Fibroblast of lung (primary cell): Measurements from ENCODE around the gene TMEM121B. TPM values are rescaled to one million over a fixed set of nuclear protein-coding genes. Genes with fewer than 3 reads are reported as not detected.

Experiments used
- DNase-seq, 2 donors: peaks; one replicate each; pipeline versions ENCODE4 v3.0.0 to v3.0.0-alpha.2; 2010; ENCODE audit warnings: low read depth in 2 of 2
- H2AFZ ChIP-seq: 2 replicates; pipeline ENCODE4 v1.5.1; 2012; ENCODE audit warnings: low read length, control low read depth, inconsistent platforms
- H3K27ac ChIP-seq: 2 replicates; pipeline ENCODE4 v1.5.1; 2011; ENCODE audit warnings: low read length, control low read depth; ENCODE audit not compliant: insufficient read depth
- H3K27me3 ChIP-seq: 2 replicates; pipeline ENCODE4 v1.5.1; 2011; ENCODE audit warnings: mild to moderate bottlenecking, low read length; ENCODE audit not compliant: control insufficient read depth, insufficient read depth
- H3K36me3 ChIP-seq: 2 replicates; pipeline ENCODE4 v1.5.1; 2011; ENCODE audit warnings: low read length; ENCODE audit not compliant: control insufficient read depth, insufficient read depth
- H3K4me1 ChIP-seq: 2 replicates; pipeline ENCODE4 v1.5.1; 2011; ENCODE audit warnings: low read length; ENCODE audit not compliant: control insufficient read depth, insufficient read depth; ENCODE audit errors: extremely low read depth
- H3K4me2 ChIP-seq: 2 replicates; pipeline ENCODE4 v1.5.1; 2011; ENCODE audit warnings: low read length, control low read depth; ENCODE audit not compliant: insufficient read depth; ENCODE audit errors: extremely low read depth
- H3K4me3 ChIP-seq, 4 experiments: fragments of 200-600 bp in 1 of 4; sonication (generic) in 1 of 4; replicated peaks in 1 of 4; 2 replicates each; pipeline ENCODE4 v1.5.1; 2011 to 2016; ENCODE audit warnings: low read length in 4 of 4, low read depth in 3 of 4, mild to moderate bottlenecking in 3 of 4, control low read depth in 2 of 4, inconsistent platforms in 1 of 4, mixed read lengths in 1 of 4; ENCODE audit not compliant: insufficient read depth in 1 of 4; ENCODE audit errors: control extremely low read depth in 1 of 4
- H3K79me2 ChIP-seq: 2 replicates; pipeline ENCODE4 v1.5.1; 2012; ENCODE audit warnings: mild to moderate bottlenecking, low read length, inconsistent platforms; ENCODE audit not compliant: control insufficient read depth, insufficient read depth
- H3K9ac ChIP-seq: 2 replicates; pipeline ENCODE4 v1.5.1; 2011; ENCODE audit warnings: mild to moderate bottlenecking, low read length, control low read depth; ENCODE audit not compliant: insufficient read depth
- H3K9me3 ChIP-seq: 2 replicates; pipeline ENCODE4 v1.5.1; 2012; ENCODE audit warnings: low read depth, low read length; ENCODE audit not compliant: control insufficient read depth, insufficient read depth
- H4K20me1 ChIP-seq: 2 replicates; pipeline ENCODE4 v1.5.1; 2011; ENCODE audit warnings: low read length; ENCODE audit not compliant: control insufficient read depth, insufficient read depth; ENCODE audit errors: extremely low read depth
- EZH2 ChIP-seq: IDR thresholded peaks from 2 replicates; pipeline ENCODE4 v1.5.1; 2012; ENCODE audit warnings: low read length, control low read depth, mild to moderate bottlenecking; ENCODE audit errors: missing control alignments
- polyA plus RNA-seq, 2 donors: library from polyadenylated mRNA; depleted of rRNA in 1 of 2; stranded (reverse) in 1 of 2; unstranded in 1 of 2; fragments of >200 nt; gene quantifications; 2 replicates each; pipeline ENCODE4 v1.2.1, GENCODE V29; 2011 to 2012; ENCODE audit warnings: missing spikeins in 1 of 2
- total RNA-seq: library from RNA; depleted of rRNA; stranded (reverse); fragments of >200 nt; gene quantifications from 2 replicates; pipeline ENCODE4 v1.2.1, GENCODE V29; 2014
- TF ChIP-seq, protein P1 (sequence below), 2 donors: IDR thresholded peaks in 1 of 2; conservative IDR thresholded peaks in 1 of 2; 1 replicate in 1 of 2; 2 replicates in 1 of 2; pipeline ENCODE4 v1.5.1; 2011 to 2012; ENCODE audit warnings: low read length in 2 of 2, control low read depth in 1 of 2, inconsistent platforms in 1 of 2, low read depth in 1 of 2, mild to moderate bottlenecking in 1 of 2

Gene TMEM121B
- total and polyA plus RNA-seq, 2 donors (not counting 1 experiment from before 2014, with no cell fraction given): under 0.01 to 0.05 TPM

DNA sequence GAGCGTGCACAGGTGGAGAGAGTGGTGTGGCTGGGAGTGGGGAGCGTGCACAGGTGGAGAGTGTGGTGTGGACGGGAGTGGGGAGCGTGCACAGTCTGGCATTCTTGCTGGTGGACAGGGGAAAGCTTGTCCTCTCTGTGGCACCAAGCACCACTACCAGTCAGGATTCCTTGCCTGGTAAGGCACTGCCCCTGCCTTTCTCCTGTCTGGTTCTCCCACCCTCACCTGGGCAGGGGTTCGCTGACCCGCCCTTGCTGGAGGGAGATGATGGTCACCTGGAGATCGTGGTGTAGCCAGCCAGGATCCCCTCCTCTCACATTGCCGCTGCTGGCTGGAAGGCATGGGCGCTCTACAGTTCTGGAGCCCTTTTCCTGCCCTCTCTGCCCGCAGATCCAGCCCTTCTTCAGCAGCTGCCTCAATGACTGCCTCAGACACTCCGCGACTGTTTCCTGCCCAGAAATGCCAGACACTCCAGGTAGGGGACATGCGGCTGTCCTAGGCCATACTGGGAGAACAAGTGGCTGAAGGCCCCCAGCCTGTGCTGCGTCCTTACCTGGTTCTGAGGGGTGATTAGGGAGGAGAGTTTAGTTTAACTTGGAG lies 16.7 kb downstream of the TMEM121B start:
- no peak overlapping the region for H3K4me3 ChIP-seq
- H3K79me2 ChIP-seq: no peaks in the 10 kb centered on the region
- no peak overlapping the region for H3K9ac ChIP-seq
- H3K27me3 ChIP-seq: no peaks in the 10 kb centered on the region
- DNase-seq: no peak
- H3K9me3 ChIP-seq: no peaks in the 10 kb centered on the region
- H3K4me2 ChIP-seq: no peak overlapping the region
- H2AFZ ChIP-seq: no peak overlapping the region
- no peak for TF ChIP-seq EZH2
- TF ChIP-seq, protein P1, sequence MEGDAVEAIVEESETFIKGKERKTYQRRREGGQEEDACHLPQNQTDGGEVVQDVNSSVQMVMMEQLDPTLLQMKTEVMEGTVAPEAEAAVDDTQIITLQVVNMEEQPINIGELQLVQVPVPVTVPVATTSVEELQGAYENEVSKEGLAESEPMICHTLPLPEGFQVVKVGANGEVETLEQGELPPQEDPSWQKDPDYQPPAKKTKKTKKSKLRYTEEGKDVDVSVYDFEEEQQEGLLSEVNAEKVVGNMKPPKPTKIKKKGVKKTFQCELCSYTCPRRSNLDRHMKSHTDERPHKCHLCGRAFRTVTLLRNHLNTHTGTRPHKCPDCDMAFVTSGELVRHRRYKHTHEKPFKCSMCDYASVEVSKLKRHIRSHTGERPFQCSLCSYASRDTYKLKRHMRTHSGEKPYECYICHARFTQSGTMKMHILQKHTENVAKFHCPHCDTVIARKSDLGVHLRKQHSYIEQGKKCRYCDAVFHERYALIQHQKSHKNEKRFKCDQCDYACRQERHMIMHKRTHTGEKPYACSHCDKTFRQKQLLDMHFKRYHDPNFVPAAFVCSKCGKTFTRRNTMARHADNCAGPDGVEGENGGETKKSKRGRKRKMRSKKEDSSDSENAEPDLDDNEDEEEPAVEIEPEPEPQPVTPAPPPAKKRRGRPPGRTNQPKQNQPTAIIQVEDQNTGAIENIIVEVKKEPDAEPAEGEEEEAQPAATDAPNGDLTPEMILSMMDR (conservative IDR thresholded peaks at IDR 0.05 in 1 of 2, IDR thresholded peaks at IDR 0.05 in 1 of 2; ENCODE audit: low read depth in 1 of 2, low read length in 2 of 2): no peak
- no peaks in the 10 kb centered on the region for H3K4me1 ChIP-seq
- H3K36me3 ChIP-seq: peaks cover 18% of the 10 kb centered on the region
- no peak overlapping the region for H3K27ac ChIP-seq
- H4K20me1 ChIP-seq: no peaks in the 10 kb centered on the region

DNA sequence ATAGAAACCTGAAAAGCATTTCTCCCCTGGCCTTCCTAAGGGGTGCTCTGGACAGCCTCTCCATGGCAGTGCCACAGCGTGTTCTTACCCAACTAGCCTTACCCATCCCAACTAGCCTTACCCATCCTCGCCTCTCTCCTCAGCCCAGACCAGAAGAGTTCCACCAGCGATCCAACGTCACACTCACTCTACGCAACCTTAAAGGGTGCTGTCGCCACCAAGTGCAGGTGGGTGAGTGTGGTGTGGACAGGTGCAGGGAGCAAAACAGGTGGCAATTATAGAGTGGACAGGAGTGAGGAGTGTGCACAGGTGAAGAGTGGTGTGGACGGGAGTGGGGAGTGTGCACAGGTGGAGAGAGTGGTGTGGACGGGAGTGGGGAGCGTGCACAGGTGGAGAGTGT lies 17.8 kb downstream of the TMEM121B start:
- Histone ChIP-seq H3K4me2 (no peak overlapping the region), H3K4me3 (no peak overlapping the region), H2AFZ (no peak overlapping the region), H3K36me3 (peaks cover 13% of the 10 kb centered on the region), H3K27me3 (no peaks in the 10 kb centered on the region), H4K20me1 (no peaks in the 10 kb centered on the region), H3K9me3 (no peaks in the 10 kb centered on the region), H3K4me1 (no peaks in the 10 kb centered on the region), H3K79me2 (no peaks in the 10 kb centered on the region), H3K27ac (no peak overlapping the region), H3K9ac (no peak overlapping the region)
- no peak for DNase-seq
- TF ChIP-seq, protein P1 (conservative IDR thresholded peaks at IDR 0.05 in 1 of 2, IDR thresholded peaks at IDR 0.05 in 1 of 2; ENCODE audit: low read depth in 1 of 2, low read length in 2 of 2): no peak
- TF ChIP-seq EZH2: no peak

DNA sequence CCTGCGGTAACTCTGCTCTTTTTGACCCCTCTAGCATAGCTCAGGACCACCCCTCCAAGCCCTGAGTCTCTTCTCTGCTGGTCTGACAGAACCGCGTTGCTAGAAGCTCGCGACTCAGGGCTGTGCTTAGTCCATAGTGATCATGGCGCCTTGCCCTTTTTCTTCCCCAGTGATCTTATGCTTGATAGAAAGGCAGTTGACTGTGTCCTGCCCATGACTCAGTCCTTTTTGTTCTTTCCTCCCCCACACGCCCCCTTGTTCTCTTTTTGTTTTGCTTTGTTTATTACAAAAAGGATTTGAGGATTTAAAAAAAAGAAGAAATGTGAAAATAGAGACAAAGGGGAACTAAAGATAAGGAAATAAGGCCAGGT lies 18.9 kb downstream of the TMEM121B start:
- H3K27ac ChIP-seq: no peak overlapping the region
- H3K4me1 ChIP-seq: no peaks in the 10 kb centered on the region
- H4K20me1 ChIP-seq: no peaks in the 10 kb centered on the region
- H3K36me3 ChIP-seq: peaks cover 12% of the 10 kb centered on the region
- no peak for DNase-seq
- no peak overlapping the region for H3K4me2 ChIP-seq
- no peak overlapping the region for H3K9ac ChIP-seq
- H3K9me3 ChIP-seq: no peaks in the 10 kb centered on the region
- no peaks in the 10 kb centered on the region for H3K27me3 ChIP-seq
- no peak for TF ChIP-seq EZH2
- TF ChIP-seq, protein P1 (conservative IDR thresholded peaks at IDR 0.05 in 1 of 2, IDR thresholded peaks at IDR 0.05 in 1 of 2; ENCODE audit: low read depth in 1 of 2, low read length in 2 of 2): no peak
- no peaks in the 10 kb centered on the region for H3K79me2 ChIP-seq
- H3K4me3 ChIP-seq: no peak overlapping the region
- H2AFZ ChIP-seq: no peak overlapping the region
